Stimulated activated CD4-positive, alpha-beta T cell treated with anti-CD3 and anti-CD28 coated beads, TNF-alpha, amount 100 ng/mL, for 24 hours (primary cell): ENCODE measurements around the gene TBX3.
"Not testable (repeated sequence)": the region's sequence is repeated elsewhere in the genome, so short reads cannot be mapped to it uniquely, and the experiment has no call there.

Experiments used
- DNase-seq, 3 experiments: peaks; one replicate each; pipeline ENCODE4 v3.0.0-alpha.2; 2020; ENCODE audit warnings: low read depth in 3 of 3

The TBX3 gene

DNA sequence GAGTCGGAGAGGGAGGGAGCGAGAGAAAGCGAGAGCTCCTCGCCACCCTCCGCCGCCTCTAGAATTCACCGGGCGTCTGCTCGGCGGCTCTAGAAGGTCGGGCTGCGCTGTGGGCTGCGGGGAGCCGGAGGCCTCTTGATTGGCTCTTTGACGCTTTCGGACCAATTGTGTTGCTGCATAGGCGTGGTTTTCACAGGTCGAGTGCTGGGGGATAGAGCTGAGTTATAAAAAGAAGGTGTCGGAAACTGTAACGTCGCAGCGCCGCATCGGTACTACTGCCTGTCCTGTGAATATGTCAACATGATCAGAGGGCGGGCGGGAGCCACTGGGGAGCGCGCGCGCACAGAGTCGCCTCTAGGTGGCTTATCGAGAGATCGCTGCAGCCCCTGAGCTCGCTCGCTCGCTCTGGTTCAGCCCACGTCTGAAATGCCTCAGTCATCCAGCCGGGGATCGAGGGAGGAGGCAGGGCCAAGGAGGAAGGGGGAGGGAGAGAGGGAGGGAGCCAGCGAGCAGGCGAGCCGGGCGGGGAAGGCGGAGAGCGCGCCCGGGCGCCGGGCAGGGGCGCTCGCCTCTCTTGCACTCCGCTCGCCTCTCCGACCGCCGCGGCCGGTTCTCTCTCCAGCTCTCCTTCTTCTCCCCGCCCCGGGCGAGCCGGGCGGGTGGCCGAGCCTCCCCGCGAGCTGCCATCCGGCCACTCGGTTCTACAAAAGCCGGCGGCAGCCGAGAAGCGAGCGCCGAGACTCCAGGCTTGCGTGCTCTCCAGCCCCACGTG lies at the start of gene TBX3:
TSS of gene TBX3 (minus strand) at position 78 of the 772 bp plus-strand sequence. CDS start 975 bp downstream, outside the sequence.
- peak; percentile 1 to 61 (median 22) for DNase-seq

DNA sequence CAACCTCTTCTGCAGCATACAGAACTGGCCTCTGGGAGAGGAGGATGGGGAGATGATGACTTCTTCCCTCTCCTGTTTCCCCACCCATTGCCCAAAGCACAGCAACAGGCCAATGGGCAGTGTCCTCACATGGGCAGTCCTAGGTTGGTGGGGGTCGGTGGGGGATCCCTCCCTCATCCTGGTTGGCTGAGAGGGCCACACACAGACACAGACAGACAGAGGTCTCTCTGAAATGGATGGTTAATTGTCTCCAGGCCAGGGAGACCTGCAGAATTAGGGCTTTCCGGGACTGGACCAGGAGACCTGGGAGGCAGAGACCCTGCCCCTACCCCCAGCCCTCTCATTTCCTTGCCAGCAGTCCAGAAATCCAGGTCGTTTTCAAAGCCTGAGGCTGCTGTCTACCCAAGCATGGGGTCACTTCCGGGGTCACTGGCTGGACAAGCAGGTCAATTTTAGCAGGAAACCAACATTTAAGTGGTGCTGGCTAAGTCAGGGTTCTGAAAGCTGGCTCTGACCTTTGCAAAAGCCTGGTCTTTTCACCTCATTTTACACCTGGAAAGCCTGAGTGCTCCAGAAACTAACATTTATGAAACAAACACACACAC lies 48.6 kb upstream of the TBX3 start:
- DNase-seq = no peak

DNA sequence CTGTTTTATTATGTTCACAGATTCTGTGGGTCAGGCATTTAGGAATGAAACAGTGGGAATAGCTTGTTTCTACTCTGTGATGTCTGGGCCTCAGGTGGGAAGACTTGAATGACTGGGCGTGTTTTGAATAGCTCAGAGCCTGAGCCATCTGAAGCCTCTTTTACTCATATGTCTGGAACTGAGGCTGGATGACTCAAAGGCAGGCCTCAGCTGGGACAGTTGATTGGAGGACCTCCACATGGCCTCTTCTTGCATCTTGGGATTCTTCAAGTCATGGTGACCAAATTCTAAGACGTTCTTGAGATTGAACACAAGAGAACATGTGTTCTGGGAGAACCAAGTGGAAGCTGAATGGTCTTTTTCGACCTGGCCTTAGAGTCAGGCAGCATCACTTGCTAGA lies 45.8 kb upstream of the TBX3 start:
- DNase-seq = no peak

DNA sequence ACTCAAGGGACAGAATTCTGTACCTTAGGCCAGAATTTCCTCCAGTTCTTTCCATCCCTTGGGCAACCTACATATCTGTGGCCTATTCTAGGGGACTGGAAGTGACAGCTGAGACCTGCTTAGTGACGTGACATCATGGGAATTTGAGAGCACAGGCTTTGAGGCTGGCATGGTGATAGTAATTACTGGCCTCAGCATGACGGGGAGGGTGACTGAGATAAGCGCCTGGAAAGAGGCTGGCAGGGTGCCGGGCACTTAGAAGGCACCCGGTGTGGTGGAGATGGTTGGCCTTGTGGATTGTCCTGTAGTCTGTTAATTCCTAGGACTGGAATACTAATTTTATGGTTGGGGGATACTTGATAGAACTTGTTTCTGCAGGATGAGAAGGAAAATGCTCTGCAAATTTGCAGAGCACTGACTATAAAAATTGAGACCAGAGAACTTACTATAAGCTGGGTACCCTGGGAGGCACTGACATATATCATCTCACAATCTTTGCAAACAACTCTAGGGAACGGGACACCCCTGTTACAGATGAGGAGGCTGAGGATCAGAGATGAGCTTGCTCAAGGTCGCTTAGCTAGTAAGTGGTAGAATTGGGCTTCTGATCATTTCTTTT lies 42.2 kb upstream of the TBX3 start:
- no peak for DNase-seq

DNA sequence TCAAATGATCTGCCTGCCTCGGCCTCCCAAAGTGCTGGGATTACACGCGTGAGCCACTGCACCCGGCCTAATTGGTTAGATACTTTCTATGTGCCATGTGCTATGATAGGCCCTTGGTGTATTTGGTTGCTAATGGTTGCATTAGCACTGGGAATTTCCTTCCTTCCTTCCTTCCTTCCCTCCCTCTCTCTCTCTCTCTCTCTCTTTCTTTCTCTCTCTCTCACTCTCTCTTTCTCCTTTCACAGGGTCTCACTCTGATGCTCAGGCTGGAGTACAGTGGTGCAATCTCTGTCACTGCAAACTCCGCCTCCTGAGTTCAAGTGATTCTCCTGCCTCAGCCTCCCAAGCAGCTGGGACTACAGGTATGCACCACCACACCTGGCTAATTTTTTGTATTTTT lies 38.2 kb upstream of the TBX3 start:
- DNase-seq = not testable (repeated sequence)

DNA sequence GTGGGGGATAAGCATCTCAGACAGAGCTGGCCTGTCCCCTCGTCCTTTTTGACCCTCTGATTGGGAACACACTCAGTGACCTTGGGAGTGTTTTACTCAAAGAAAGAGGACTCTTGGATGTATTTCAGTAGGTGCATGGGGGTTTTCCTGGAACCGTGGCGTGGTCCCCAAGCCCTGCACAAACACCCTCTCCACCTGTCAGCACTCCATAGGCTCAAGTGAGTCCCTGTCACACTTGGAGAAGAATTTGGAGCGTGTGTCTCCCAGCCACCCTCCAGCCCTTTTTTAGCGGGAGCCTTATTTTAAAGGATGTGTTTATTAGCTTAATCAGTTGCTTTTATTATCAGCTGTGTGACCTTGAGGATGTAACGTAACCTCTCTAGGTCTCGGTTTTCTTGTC lies 37.3 kb upstream of the TBX3 start:
- DNase-seq = no peak

DNA sequence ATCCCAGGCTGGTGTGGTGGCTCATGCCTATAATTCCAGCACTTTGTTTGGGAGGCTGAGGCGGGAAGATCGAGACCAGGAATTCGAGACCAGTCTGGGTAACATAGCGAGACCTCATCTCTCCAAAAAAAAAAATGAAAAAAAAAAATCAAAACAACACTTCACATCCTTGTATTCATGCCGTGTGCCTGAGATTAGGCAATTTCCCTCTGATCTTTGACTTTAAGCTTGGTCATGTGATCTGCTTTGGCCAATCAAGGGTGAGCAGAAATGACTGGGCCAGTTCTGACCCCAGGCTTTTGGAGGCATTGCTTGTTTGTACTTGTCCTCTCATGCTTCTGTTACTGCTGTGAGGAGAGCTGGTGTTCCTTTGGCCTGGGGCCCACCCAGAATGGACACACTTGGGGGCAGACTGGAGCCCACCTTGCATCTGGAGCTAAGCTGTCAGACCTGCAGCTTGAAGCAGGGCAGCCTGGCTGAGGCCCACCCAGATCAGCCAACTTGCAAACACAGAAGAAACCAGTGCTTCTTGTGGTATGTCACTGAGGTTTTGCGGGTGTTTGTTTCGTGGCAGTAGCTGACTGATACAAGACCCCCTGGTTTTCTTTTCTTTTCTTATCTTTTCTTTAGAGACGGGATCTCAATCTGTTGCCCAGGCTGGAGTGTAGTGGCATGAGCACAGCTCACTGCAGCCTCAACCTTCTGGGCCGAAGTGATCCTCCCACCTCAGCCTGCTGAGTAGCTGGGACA lies 29.7 kb upstream of the TBX3 start:
- DNase-seq = no peak

DNA sequence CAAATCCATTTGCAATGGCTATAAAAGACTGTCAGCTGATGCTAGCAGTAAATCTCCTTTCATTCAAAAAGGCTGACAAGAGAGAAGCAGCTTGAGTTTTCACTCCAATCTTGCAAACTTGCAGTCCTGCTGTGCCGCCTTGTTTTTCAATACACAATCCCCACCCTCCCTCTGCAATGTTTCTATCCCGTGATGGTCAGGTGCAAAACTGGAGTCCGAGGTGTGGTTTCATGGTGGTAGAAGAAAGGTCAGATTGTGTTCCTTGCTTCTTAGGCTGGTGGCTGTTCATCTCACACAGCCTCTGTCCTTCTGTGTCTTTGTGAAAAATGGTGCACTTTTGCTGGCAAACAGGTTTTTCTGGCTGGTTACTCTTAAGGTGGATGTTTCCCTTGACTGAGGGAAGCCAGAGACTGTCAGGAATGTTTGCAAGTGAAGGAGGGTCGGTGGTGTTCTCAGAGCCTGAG lies 27.7 kb upstream of the TBX3 start:
- no peak for DNase-seq

DNA sequence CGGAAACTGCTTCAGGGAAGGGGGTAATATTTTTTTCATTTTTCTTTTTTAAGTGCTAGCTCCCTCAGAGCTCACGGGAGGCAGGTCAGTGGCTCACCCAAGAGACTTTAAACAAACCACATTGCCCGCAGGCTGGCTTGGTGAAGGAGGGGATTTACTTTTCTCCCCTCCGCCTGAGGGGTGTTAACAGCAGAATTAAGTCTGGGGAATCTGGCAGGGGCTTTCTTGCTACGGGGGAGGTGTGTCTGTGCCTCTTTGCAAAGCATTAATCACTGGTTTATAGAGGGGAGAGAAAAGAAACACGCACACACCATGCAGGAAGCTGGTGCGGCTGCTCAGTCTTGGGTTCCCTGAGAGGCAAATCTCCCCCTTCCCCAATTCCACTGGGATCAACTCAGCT lies 26.2 kb upstream of the TBX3 start:
- no peak for DNase-seq

DNA sequence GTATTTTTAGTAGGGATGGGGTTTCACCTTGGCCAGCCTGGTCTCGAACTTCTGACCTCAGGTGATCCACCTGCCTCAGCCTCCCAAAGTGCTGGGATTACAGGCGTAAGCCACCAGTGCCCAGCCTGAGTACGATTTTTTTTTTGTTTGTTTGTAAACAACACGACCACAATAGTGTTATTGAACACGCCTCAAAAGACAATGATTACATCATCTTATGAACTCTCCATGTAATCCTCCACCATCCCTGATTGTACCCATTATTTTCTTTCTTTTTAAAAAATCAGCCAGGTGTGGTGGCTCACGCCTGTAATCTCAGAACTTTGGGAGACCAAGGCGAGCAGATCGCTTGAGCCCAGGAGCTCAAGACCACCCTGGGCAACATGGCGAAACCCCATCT lies 25.1 kb upstream of the TBX3 start:
- no peak for DNase-seq

DNA sequence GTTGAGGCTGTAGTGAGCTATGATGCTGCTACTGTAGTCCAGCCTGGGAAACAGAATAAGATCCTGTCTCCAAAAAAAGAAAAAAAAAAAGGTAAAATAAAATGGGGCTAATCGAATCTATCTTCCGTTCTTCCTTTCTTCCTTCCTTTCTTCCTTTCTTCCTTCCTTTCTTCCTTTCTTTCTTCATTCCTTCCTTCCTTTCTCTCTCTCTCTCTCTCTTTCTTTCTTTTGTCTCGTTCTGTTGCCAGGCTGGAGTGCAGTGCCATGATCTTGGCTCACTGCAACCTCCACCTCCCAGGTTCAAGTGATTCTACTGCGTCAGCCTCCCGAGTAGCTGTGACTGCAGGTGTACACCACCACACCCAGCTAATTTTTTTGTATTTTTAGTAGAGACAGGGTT lies 24.6 kb upstream of the TBX3 start:
- not testable (repeated sequence) for DNase-seq

DNA sequence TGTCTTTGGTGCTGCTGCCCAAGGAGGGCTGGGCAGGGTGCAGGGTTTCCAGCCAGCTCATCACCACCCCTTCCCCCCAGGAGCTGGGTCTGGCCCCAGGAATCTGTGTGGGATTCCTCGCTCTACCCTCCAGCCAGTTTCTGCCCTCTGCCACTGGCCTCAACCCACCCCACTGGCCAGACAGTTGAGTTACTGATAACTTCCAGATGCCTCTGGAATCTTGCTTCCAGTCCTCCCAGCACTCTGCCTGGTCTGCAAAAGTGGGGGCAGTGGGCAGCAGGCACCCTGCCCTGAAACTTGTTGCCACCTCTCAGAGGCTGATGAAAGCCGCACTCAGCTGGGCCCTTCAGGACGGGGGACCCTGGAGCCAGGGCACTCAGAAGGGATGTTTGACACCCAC lies 20.1 kb upstream of the TBX3 start:
- DNase-seq = no peak

DNA sequence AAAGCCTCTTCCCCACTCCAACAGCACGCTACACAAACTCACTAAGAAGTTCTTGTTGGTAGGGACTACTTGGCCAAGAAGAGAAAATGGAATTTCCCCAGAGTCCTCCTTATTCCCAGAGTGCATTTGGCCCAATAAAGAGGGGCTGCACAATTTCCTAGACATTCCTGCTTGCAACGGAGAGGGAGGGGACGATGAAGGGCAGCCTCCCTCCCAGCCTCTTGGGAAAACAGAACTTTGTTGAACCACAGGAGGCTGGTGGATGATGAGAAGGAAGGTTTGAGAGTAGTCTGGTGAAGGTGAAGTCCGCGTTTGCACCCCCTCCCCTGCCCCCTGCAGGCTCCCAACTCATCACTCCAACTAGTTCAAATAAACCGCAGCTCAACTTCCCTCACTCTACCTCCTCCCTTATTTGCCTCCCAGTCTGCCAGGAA lies 19.1 kb upstream of the TBX3 start:
- no peak for DNase-seq

DNA sequence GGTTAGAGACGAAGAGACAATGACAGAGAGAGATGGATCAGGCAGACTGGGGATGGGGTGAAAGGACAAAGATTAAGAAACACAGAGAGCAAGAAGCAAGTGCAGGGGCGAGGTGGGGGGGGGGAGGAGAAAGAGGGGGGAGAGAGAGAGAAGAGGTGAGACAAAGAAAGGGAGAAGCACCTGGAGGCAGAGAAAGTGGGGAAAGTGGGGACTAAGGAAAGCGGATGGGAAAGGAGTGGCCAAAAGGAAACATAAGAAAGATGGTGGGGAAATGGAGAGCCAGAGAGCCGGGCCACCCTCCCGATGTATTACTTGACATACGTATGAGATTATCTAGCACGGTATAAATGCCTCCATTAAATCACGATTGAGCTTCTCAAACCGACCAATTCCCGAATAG lies 18.5 kb upstream of the TBX3 start:
- DNase-seq = no peak

DNA sequence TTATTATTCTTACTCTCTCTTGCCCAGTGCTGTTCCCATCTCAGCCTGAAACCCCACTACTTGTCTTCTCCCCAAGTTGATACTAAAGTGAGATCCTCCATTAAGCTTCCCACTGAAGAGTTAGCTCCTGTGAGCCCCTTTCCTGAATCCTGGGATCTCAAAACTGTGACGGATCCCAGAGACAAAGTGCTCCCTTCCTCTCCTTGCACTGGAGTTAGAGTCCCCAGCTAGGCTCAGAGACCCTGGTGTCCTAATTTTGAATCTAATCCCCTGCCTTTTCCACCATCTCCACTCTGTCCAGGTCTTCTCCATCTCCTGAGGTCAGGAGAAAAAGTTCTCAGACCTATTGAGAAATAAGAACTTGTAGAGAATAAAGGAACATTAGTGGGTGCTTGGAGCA lies 17.6 kb upstream of the TBX3 start:
- no peak for DNase-seq

DNA sequence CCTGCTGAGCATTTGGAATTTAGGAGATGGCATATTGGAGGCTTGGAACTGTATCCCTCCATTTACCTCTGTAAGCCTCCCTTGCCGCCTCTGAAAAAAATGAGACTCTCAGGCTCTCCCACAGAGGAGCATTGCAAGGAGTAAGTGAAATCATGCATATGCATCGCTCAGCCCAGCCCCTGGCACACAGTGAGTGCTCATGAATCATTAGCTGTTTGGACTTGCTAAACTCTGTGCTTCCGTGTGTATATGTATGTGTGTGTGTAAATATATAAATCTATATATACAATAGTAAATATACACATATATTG lies 17.1 kb upstream of the TBX3 start:
- DNase-seq = no peak

DNA sequence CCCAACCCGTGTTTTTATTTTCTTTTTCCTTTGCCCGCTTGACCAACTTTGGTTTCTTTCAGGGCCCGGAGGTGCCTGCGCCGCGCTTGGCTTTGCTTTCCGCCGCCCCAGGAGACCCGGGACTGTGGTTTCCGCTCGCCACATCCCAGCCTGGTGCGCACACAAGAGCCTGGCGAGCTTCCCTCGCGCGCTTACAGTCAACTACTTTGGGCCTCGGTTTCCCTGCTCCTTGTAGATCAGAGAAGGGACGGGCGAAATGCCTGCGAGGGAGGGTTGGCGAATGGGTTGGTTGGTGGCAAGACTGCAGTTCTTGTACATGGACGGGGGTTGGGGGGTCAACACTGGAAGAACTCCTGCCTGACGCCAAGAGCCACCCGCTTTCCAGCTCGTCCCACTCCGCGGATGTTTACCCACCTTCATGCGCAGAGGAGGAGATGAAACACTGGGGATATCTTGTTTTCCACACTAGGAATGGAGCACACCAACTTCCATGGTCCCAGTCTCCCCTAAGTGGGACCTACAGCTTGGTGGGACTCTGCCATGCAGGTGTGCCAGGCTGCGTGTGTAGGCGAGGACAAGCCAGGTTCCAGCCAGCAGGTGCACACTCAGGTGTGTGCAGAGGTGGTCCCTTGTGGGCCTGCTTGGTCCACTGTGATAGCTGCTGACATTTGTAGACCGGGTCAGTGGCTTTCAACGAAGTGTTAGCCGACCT lies 16.6 kb upstream of the TBX3 start:
- no peak for DNase-seq

DNA sequence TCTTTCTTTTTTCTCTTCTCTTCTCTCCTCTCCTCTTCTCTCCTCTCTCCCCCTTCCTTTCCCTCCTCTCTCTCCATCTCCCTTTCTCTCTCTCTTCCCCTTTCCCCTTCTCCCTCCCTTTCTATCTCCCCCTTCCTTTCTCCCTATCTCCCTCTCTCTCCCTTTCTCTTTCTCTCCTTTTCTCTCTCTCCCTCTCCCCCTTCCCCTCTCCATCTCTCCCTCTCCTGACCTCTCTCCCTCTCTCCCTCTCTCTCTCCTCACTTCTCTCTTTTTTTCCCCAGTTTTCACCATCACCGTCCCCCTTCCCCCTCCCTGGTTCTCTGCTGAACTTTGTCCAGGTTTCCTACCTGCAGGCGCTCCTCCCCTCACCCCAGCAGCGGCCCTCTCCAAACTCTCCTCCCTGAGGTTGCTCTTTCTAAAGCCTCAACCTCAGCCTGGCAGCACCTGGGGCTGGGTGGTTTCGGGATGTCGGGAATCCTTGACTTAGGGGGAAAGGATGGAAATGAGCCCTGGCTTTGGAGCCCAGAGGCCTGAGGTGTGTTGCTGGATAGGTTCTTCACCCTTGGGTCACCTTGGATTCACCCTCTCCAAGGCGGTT lies 14.7 kb upstream of the TBX3 start:
- DNase-seq = no peak

DNA sequence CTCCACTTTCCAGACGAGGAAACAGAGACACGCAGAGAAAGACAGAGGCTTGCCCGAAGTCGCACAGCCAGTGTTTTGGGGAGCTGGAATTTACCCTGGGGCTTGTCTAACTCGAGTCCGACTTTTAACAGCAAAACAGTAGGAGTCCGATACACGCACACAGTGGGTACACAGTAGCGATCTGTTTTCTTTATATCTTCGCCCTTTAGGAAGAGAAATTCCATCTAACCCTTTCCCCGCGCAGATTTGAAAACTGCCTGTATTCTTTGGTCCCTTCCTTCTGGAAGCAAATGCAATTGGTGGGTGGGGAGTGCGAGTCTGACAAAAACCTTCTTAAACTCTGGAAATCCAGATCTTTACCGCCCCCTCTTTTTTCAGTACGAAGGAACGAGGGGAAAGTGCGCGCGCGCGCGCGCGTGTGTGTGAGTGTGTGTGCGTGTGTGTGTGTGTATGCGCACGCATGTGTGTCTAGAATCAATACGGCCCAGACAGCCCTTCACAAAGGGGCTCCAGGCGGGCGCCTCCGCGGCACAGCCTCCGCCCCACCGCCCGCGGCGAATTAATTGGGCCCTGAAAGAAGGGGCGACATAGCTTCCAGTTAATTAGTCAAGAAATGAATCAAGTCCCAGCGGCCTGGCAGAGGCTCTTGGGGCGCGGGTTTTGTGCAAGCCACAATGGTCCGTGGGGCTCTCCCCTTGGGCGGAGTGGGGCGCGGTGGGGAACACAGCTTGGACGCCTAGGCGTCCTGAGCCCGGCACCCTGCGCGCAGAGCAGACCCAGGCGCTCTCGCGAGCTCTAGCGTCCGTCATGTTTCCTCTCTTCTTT lies 14.0 kb upstream of the TBX3 start:
- DNase-seq = no peak

DNA sequence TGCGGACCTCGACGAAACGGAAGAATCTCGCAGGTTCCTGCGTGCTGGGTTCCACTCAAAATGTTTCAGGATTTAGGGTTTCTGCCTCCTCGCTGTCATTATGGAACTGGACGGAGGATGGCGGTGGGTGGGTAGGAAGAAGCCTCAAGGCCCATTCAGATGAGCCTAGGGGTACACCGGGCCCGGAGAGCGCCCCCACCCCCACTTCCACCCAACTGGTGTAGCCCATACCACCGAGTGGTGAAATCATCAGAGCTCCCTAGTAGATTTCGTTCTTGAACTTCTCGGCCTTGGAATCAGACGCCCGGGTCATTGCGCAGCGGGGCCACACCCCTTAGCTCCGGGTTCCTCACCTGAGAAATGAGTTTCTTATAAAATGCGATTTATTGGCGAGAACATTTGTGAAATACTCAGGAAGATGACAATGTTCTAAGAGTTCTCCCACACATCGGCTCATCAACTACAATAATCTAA lies 13.3 kb upstream of the TBX3 start:
- no peak for DNase-seq
